Suprapubic skin (tissue), 3 donors: ENCODE data around the gene SYK.

ENCODE experiments used
- CTCF ChIP-seq, 2 donors: fragments of 200-600 bp in 1 of 2; fragments of 450-650 bp in 1 of 2; sonication (generic) in 1 of 2; IDR thresholded peaks; one replicate each; pipeline ENCODE4 v1.5.1; 2016 to 2019; ENCODE audit warnings: antibody characterized with exemption in 2 of 2, mild to moderate bottlenecking in 1 of 2, moderate library complexity in 1 of 2
- POLR2AphosphoS5 ChIP-seq, 3 donors: sonication (generic); formaldehyde crosslinking; IDR thresholded peaks; one replicate each; pipeline ENCODE4 v1.6.1; 2017; ENCODE audit warnings: antibody characterized with exemption in 3 of 3

DNA sequence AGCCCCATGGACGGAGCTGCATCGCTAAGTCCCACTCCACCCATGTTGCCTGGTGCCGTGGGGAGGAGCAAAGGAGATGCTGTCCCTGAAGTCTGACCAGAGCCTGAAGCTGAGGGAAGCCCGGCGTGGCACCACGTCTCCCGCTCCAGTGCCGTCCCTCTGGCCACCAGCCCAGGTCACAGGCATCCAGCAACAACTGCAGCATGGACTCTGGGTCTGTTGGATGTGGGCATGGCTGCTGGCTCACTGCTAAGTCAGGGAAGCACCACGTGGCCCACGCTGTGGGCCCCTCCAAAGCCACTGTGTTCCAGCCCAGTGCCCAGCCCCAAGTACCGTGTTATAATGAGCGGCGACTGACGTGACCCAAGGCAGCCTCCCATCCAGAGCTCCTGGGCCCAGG lies 112.6 kb downstream of the SYK start:
- TF ChIP-seq POLR2AphosphoS5 (IDR thresholded peaks at IDR 0.05) (no peak), CTCF (IDR thresholded peaks at IDR 0.05) (no peak)
